ENCODE measurements around the gene CROCC2.

DNA sequence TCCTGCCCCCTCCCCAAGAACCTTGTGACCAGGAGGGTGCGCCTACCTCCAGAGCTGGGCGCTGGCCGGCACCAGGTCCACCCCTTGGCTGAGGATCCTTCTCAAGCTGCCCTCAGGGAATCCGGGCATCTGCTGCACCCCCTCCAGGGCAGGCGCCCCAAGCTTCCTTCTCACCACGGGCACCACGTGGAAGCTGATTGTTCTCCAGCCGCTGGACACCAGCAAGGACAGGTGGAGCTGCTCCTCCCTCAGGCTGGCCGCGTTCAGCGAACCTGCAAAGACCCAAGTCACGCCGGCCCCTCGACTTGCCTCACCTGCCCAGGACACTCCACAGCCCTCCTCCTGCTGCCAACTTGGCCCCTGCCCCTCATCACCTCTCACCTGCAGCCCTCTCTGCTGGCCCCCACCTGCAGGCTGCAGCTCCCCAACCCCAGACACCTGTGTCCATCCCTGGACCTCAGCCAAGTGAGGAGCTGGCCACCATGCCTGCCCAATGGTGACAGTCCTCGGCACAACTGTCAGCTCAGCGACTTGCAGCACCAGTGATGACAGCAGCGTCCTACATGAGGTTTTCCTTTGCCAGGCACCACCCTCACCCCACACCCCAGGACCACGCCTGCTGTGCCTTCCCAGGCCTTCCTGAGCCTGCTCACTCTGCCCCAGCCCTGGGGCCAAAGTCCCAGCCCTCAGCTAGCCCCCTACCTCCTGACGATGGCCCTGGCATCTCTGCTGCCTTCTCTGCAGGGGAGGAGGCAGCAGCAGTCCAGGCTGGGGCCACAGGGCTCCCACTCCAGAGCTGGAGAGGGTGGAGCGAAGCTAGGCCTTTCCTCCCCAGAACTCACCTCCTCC is 14.4 kb upstream of the CROCC2 start:
- TF ChIP-seq, protein P1, sequence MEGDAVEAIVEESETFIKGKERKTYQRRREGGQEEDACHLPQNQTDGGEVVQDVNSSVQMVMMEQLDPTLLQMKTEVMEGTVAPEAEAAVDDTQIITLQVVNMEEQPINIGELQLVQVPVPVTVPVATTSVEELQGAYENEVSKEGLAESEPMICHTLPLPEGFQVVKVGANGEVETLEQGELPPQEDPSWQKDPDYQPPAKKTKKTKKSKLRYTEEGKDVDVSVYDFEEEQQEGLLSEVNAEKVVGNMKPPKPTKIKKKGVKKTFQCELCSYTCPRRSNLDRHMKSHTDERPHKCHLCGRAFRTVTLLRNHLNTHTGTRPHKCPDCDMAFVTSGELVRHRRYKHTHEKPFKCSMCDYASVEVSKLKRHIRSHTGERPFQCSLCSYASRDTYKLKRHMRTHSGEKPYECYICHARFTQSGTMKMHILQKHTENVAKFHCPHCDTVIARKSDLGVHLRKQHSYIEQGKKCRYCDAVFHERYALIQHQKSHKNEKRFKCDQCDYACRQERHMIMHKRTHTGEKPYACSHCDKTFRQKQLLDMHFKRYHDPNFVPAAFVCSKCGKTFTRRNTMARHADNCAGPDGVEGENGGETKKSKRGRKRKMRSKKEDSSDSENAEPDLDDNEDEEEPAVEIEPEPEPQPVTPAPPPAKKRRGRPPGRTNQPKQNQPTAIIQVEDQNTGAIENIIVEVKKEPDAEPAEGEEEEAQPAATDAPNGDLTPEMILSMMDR (IDR thresholded peaks at IDR 0.05): no peak
- no peak for TF ChIP-seq POLR2A (IDR thresholded peaks at IDR 0.05)
